ENCODE data around the gene PPP4R2.

DNA sequence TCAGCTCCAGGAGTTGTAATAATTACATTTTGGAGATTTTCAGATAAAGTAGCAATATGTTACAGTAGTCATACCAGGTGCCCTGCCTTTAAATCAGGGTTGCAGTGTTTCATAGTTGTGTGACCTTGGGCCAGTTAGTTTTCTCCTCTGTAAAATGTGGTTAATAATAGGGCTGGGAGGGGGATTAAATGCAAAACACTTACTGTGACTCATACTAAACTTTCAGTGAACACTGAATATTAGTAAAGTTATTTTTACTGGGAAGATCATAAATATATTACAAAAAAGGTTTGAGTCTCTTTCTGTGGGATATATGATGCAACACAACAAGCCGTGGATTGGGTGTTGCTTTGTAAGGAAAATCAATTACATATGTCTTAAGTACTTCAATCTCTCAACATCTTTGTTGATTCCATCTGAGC is 63.7 kb downstream of the PPP4R2 start:
- TF ChIP-seq, protein P1, sequence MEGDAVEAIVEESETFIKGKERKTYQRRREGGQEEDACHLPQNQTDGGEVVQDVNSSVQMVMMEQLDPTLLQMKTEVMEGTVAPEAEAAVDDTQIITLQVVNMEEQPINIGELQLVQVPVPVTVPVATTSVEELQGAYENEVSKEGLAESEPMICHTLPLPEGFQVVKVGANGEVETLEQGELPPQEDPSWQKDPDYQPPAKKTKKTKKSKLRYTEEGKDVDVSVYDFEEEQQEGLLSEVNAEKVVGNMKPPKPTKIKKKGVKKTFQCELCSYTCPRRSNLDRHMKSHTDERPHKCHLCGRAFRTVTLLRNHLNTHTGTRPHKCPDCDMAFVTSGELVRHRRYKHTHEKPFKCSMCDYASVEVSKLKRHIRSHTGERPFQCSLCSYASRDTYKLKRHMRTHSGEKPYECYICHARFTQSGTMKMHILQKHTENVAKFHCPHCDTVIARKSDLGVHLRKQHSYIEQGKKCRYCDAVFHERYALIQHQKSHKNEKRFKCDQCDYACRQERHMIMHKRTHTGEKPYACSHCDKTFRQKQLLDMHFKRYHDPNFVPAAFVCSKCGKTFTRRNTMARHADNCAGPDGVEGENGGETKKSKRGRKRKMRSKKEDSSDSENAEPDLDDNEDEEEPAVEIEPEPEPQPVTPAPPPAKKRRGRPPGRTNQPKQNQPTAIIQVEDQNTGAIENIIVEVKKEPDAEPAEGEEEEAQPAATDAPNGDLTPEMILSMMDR (IDR thresholded peaks at IDR 0.05), result no peak
- TF ChIP-seq POLR2AphosphoS5 (IDR thresholded peaks at IDR 0.05) (no peak), POLR2A (IDR thresholded peaks at IDR 0.05) (no peak)

Measured in breast epithelium (tissue), 3 donors.